RWPE2 (cell line): Measurements from ENCODE around the gene EMC8.
A peak's percentile ranks its signal among the peaks of the same experiment; 100 is the strongest.

Experiments
- ATAC-seq: fragments of 200-7000 bp; cut with Tn5 transposase; 3 replicates; pipeline ENCODE4 v1.9.1; 2021; ENCODE audit warnings: low read depth
- DNase-seq: peaks from one replicate; pipeline ENCODE4 v3.0.0-alpha.2; 2020; ENCODE audit warnings: low spot score
- H3K27ac ChIP-seq: fragments of 450-650 bp; 2 replicates; pipeline ENCODE4 v1.5.1; 2017; ENCODE audit warnings: mild to moderate bottlenecking; ENCODE audit not compliant: poor library complexity, severe bottlenecking
- H3K27me3 ChIP-seq: fragments of 250-450 bp; sonication (Bioruptor Pico); 2 replicates; pipeline ENCODE4 v1.5.1; 2021; ENCODE audit warnings: mild to moderate bottlenecking, moderate library complexity; ENCODE audit not compliant: insufficient read depth, poor library complexity, severe bottlenecking
- H3K36me3 ChIP-seq: fragments of 250-450 bp; sonication (Bioruptor Pico); 2 replicates; pipeline ENCODE4 v1.5.1; 2020; ENCODE audit warnings: low read depth, mild to moderate bottlenecking, moderate library complexity
- H3K4me1 ChIP-seq: fragments of 250-450 bp; sonication (Bioruptor Pico); 2 replicates; pipeline ENCODE4 v1.5.1; 2021; ENCODE audit warnings: mild to moderate bottlenecking, moderate library complexity; ENCODE audit not compliant: insufficient read depth, poor library complexity, severe bottlenecking
- H3K4me3 ChIP-seq: fragments of 250-450 bp; sonication (Bioruptor Pico); 2 replicates; pipeline ENCODE4 v1.5.1; 2021; ENCODE audit warnings: mild to moderate bottlenecking, moderate library complexity; ENCODE audit not compliant: severe bottlenecking
- H3K9me3 ChIP-seq: fragments of 250-450 bp; sonication (Bioruptor Pico); 2 replicates; pipeline ENCODE4 v1.5.1; 2021; ENCODE audit warnings: mild to moderate bottlenecking, moderate library complexity; ENCODE audit not compliant: severe bottlenecking
- CTCF ChIP-seq: fragments of 450-650 bp; IDR thresholded peaks from one replicate; pipeline ENCODE4 v1.5.1; 2017; ENCODE audit warnings: mild to moderate bottlenecking, moderate library complexity; ENCODE audit not compliant: poor library complexity, severe bottlenecking

The EMC8 gene

GRCh38 chr16:85735225-85735635, 64.1 kb downstream of the EMC8 start:
- peak overlapping the region; percentile 66 for H3K27ac ChIP-seq
- H3K27me3 ChIP-seq = no peaks in the 10 kb centered on the region
- ATAC-seq (no peak), DNase-seq (peak; percentile 37)
- H3K4me3 ChIP-seq = no peak overlapping the region
- peaks cover 97% of the 10 kb centered on the region for H3K36me3 ChIP-seq
- peaks cover 14% of the 10 kb centered on the region for H3K4me1 ChIP-seq
- no peak for TF ChIP-seq CTCF
- no peaks in the 10 kb centered on the region for H3K9me3 ChIP-seq

- Histone ChIP-seq H3K27ac (peak overlapping the region; percentile 66), H3K27me3 (no peaks in the 10 kb centered on the region), H3K4me1 (peaks cover 14% of the 10 kb centered on the region), H3K4me3 (no peak overlapping the region), H3K9me3 (no peaks in the 10 kb centered on the region), H3K36me3 (peaks cover 97% of the 10 kb centered on the region)
- no peak for TF ChIP-seq CTCF
- DNase-seq = peak; percentile 59
- ATAC-seq = no peak
Measured at GRCh38 chr16:85734311-85735017, 64.9 kb downstream of the EMC8 start.

DNA sequence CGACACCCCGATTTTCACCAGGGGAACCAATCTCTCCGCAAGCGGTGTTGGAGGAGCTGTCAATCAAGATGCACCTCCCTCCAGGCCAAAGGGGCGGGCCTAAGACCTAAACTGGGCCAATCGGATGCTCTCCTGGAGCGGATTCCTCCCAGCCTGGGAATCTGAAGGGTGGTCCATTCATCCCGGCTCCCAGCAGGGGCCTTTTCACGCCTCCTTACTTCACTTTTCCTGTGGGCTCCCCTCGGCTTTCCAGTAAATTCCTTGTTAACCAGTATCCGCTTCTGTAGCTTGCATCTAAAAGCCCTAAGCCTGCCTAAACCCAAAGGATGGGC, 65.5 kb downstream of the EMC8 start:
- Histone ChIP-seq H3K4me1 (peaks cover 14% of the 10 kb centered on the region), H3K36me3 (peaks cover 97% of the 10 kb centered on the region), H3K27me3 (no peaks in the 10 kb centered on the region), H3K4me3 (no peak overlapping the region), H3K27ac (peak overlapping the region; percentile 66), H3K9me3 (no peaks in the 10 kb centered on the region)
- no peak for TF ChIP-seq CTCF
- ATAC-seq (peak; percentile 47), DNase-seq (peak; percentile 50)

DNA sequence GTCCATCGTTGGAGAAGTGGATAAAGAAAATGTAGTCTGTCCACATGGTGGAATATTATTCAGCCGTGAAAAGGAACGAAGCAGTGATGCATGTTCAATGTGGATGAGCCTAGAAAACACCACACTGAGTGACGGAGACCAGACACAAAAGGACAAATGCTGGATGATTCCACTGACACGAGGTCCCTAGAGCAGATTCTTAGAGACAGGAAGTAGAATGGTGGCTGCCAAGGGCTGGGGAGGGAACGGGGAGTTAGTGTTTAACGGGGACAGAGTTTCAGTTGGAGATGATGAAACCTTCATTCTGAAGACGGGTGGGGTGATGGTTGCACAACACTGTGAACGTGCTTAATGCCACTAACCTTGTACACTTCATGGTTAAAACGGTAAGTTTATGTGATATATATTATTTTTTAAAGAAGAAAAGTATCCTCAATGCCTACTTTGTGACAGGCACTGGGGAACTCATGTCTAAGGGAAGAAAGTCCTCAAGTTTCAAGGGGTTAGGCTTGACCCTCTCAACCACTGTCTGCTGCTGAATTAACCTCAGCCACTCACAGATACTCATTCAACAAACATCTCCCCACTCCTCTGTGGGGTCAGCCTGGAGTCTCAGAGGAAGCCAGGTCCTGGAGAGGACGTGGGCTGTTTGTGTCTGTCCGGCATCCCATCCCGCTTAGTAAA, 66.0 kb downstream of the EMC8 start:
- no peak for TF ChIP-seq CTCF

GRCh38 chr16:85731179-85731578, 68.2 kb downstream of the EMC8 start:
- DNase-seq (no peak), ATAC-seq (no peak)
- Histone ChIP-seq H3K27me3 (no peaks in the 10 kb centered on the region), H3K27ac (no peak overlapping the region), H3K9me3 (no peaks in the 10 kb centered on the region), H3K4me3 (no peak overlapping the region), H3K36me3 (peaks cover 97% of the 10 kb centered on the region), H3K4me1 (peaks cover 14% of the 10 kb centered on the region)
- no peak for TF ChIP-seq CTCF

More for the DNA sequence above, 66.0 kb downstream of the EMC8 start:
- DNase-seq = peak; percentile 44
- Histone ChIP-seq H3K27me3 (no peaks in the 10 kb centered on the region), H3K4me3 (no peak overlapping the region), H3K4me1 (peaks cover 14% of the 10 kb centered on the region), H3K9me3 (no peaks in the 10 kb centered on the region), H3K27ac (peak overlapping the region; percentile 66), H3K36me3 (peaks cover 95% of the 10 kb centered on the region)
- peak; percentile 54 for ATAC-seq
